Subcutaneous adipose tissue (tissue), 4 donors: Measurements from ENCODE around the gene CACNA1F. TPM values are rescaled to one million over a fixed set of nuclear protein-coding genes. Genes with fewer than 3 reads are reported as not detected.

Source experiments
- total RNA-seq, 4 donors: library from RNA; depleted of rRNA; stranded (reverse); fragments of >200 nt; gene quantifications; one replicate each; pipeline ENCODE4 v1.1.0, GENCODE V29; 2016
- TF ChIP-seq, protein P1 (sequence below): fragments of 450-650 bp; IDR thresholded peaks from one replicate; pipeline ENCODE4 v1.5.1; 2016; ENCODE audit warnings: low read depth, mild to moderate bottlenecking, control low read depth, antibody characterized with exemption, moderate library complexity

Gene CACNA1F
- total RNA-seq, 4 donors from 2014 or later: under 0.01 to 0.66 (median 0.25) TPM

- TF ChIP-seq, protein P1, sequence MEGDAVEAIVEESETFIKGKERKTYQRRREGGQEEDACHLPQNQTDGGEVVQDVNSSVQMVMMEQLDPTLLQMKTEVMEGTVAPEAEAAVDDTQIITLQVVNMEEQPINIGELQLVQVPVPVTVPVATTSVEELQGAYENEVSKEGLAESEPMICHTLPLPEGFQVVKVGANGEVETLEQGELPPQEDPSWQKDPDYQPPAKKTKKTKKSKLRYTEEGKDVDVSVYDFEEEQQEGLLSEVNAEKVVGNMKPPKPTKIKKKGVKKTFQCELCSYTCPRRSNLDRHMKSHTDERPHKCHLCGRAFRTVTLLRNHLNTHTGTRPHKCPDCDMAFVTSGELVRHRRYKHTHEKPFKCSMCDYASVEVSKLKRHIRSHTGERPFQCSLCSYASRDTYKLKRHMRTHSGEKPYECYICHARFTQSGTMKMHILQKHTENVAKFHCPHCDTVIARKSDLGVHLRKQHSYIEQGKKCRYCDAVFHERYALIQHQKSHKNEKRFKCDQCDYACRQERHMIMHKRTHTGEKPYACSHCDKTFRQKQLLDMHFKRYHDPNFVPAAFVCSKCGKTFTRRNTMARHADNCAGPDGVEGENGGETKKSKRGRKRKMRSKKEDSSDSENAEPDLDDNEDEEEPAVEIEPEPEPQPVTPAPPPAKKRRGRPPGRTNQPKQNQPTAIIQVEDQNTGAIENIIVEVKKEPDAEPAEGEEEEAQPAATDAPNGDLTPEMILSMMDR: no peak
Measured at GRCh38 chrX:49242545-49243066, 9.5 kb upstream of the CACNA1F start.

DNA sequence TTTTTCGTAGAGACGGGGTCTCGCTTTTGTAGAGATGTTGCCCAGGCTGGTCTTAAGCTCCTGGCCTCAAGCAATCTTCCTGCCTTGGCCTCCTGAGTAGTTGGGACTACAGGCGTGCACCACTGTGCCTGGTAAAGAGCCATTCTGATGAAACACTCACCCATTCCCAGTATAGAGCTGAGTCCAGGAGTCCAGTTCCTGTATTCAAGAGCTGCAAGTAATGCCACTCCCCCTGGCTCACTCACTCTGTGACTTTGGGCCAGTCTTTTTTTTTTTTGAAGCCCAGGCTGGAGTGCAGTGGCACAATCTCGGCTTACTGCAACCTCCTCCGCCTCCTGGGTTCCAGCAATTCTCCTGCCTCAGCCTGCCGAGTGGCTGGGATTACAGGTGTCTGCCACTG is 5.6 kb upstream of the CACNA1F start:
- TF ChIP-seq, protein P1: no peak

DNA sequence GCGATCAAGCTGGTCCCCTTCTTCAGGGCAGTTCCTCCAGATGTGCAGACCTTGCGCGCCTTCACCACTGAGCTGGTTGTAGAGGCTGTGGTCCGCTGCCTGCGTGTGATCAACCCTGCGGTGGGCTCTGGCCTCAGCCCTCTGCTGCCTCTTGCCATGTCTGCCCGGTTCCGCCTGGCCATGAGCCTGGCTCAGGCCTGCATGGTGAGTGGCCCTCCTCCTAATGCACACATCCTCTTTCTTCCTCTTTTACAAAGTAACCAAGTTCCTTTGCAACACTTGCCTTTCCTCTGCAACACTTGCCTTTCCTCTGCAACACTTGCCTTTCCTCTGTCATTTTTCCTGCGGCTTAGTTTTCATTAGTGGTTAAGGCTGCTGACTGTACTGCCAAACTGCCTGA is 3.9 kb upstream of the CACNA1F start:
- TF ChIP-seq, protein P1: no peak

DNA sequence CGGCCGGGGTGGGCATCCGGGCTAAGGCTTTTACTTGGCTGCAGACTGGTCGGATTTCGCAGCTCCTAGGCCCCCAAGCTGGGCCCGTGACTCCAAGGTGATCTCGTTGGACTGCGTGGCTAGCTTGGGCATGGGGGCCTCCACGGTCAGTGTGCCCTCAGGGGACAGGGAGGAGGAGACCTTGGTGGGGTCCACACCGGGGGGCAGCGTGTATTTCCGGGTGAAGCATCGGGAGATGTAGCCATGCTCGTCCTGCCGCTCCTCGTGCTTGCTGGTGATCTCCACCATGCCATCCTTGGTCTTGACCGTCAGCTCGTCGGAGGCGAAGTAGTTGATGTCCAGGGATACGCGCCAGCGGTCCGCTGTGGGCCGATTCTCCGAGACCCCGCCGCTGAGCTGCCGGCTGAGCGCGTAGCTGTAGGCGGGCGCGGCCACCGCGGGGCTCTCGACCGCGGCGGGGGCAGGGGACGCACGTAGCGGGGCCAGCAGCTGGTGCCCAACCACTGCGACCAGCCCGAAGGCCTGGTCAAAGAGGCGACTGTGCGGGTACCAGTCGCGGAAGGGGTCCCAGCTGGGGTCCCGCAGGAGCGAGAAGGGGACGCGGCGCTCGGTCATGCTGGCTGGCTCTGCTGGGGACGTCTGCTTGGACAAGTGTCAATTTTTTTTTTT is 881 bp upstream of the CACNA1F start:
- TF ChIP-seq, protein P1: no peak

- TF ChIP-seq, protein P1: no peak
Measured at GRCh38 chrX:49232525-49232924, 615 bp downstream of the CACNA1F start.

- TF ChIP-seq, protein P1: no peak
Measured at GRCh38 chrX:49231333-49232000, 1.7 kb downstream of the CACNA1F start.

GRCh38 chrX:49230500-49231232 is 2.5 kb downstream of the CACNA1F start:
- TF ChIP-seq, protein P1: no peak
